Keratinocyte (primary cell): ENCODE data around the gene EML5. TPM values are rescaled to one million over a fixed set of nuclear protein-coding genes. Genes with fewer than 3 reads are reported as not detected.

Experiments used
- DNase-seq: peaks from one replicate; pipeline ENCODE4 v3.0.0-alpha.2; 2011; ENCODE audit warnings: low read depth, missing footprints, low spot score
- FAIRE-seq: peaks from 2 replicates; lab custom pipeline; 2011; peaks lifted over from hg19 to GRCh38; lab: Jason Lieb, UNC
- H2AFZ ChIP-seq: 2 replicates; pipeline ENCODE4 v1.6.0; 2012; ENCODE audit warnings: low read length, control low read depth, inconsistent platforms; ENCODE audit not compliant: control insufficient read depth
- H3K27ac ChIP-seq: 2 replicates; pipeline ENCODE4 v1.5.1; 2011; ENCODE audit warnings: low read length; ENCODE audit not compliant: control insufficient read depth, insufficient read depth
- H3K27me3 ChIP-seq: 3 replicates; pipeline ENCODE4 v1.6.0; 2011; ENCODE audit warnings: low read length; ENCODE audit not compliant: control insufficient read depth, insufficient read depth; ENCODE audit errors: extremely low read depth
- H3K36me3 ChIP-seq, 2 experiments: 2 replicates in 1 of 2; 3 replicates in 1 of 2; pipeline ENCODE4 v1.5.1; 2011; ENCODE audit warnings: low read length in 2 of 2, mild to moderate bottlenecking in 1 of 2; ENCODE audit not compliant: control insufficient read depth in 2 of 2, insufficient read depth in 2 of 2; ENCODE audit errors: extremely low read depth in 1 of 2
- H3K4me1 ChIP-seq: 3 replicates; pipeline ENCODE4 v1.5.1; 2011; ENCODE audit warnings: low read length; ENCODE audit not compliant: control insufficient read depth, insufficient read depth; ENCODE audit errors: extremely low read depth
- H3K4me2 ChIP-seq: 3 replicates; pipeline ENCODE4 v1.6.0; 2011; ENCODE audit warnings: low read depth, low read length; ENCODE audit not compliant: control insufficient read depth, insufficient read depth; ENCODE audit errors: extremely low read depth
- H3K4me3 ChIP-seq, 3 experiments: fragments of 200-600 bp in 1 of 3; sonication (generic) in 1 of 3; 2 replicates in 2 of 3; 3 replicates in 1 of 3; pipeline ENCODE4 v1.5.1; 2011 to 2016; ENCODE audit warnings: low read length in 3 of 3, mild to moderate bottlenecking in 3 of 3, control low read depth in 2 of 3, inconsistent platforms in 1 of 3, low read depth in 1 of 3, mixed read lengths in 1 of 3, mixed run types in 1 of 3, moderate library complexity in 1 of 3; ENCODE audit not compliant: control insufficient read depth in 2 of 3, insufficient read depth in 2 of 3; ENCODE audit errors: extremely low read depth in 1 of 3
- H3K79me2 ChIP-seq: 2 replicates; pipeline ENCODE4 v1.6.0; 2012; ENCODE audit warnings: low read length; ENCODE audit not compliant: control insufficient read depth, insufficient read depth
- H3K9ac ChIP-seq: 3 replicates; pipeline ENCODE4 v1.6.0; 2011; ENCODE audit warnings: low read length; ENCODE audit not compliant: control insufficient read depth, insufficient read depth; ENCODE audit errors: extremely low read depth
- H3K9me1 ChIP-seq: 3 replicates; pipeline ENCODE4 v1.6.0; 2011; ENCODE audit warnings: low read length; ENCODE audit not compliant: control insufficient read depth, insufficient read depth; ENCODE audit errors: extremely low read depth
- H3K9me3 ChIP-seq: 2 replicates; pipeline ENCODE4 v1.5.1; 2012; ENCODE audit warnings: low read depth, low read length; ENCODE audit not compliant: control insufficient read depth
- H4K20me1 ChIP-seq: 3 replicates; pipeline ENCODE4 v1.6.0; 2011; ENCODE audit warnings: low read length; ENCODE audit not compliant: control insufficient read depth, insufficient read depth; ENCODE audit errors: extremely low read depth
- EZH2 ChIP-seq: IDR thresholded peaks from one replicate; pipeline ENCODE4 v1.6.1; 2012; ENCODE audit warnings: inconsistent platforms, mild to moderate bottlenecking, low read length, moderate library complexity
- dilution Hi-C: fragments of 300-500 bp; cut with MboI; formaldehyde crosslinking; loops from one replicate; pipeline ENCODE4 v1.7.0; 2020; ENCODE audit warnings: low sequenced_read_pairs; ENCODE audit not compliant: extremely low pct_ligation_motif_present
- polyA plus RNA-seq, 5 experiments: library from polyadenylated mRNA; depleted of rRNA in 3 of 5; stranded (reverse) in 3 of 5; stranded (forward) in 1 of 5; unstranded in 1 of 5; fragments of >200 nt; gene quantifications; 1 replicate in 1 of 5; 2 replicates in 3 of 5; 3 replicates in 1 of 5; pipeline versions ENCODE4 v1.2.1 to v1.2.3, GENCODE V29; 2011 to 2012; ENCODE audit warnings: missing spikeins in 2 of 5, low read depth in 1 of 5, low replicate concordance in 1 of 5
- TF ChIP-seq, protein P1 (sequence below), 3 experiments: IDR thresholded peaks in 1 of 3; conservative IDR thresholded peaks in 1 of 3; optimal IDR thresholded peaks in 1 of 3; 2 replicates in 2 of 3; 3 replicates in 1 of 3; pipeline versions ENCODE3 to v1.5.1; 2011; ENCODE audit warnings: low read length in 3 of 3, mild to moderate bottlenecking in 3 of 3, moderate library complexity in 2 of 3, control low read depth in 1 of 3, inconsistent platforms in 1 of 3; ENCODE audit not compliant: insufficient read depth in 2 of 3; ENCODE audit errors: extremely low read depth in 1 of 3

The EML5 gene
- polyA plus RNA-seq, 1 donor (not counting 4 experiments of a cell fraction or from before 2014, with no cell fraction given): 1.4 TPM

DNA sequence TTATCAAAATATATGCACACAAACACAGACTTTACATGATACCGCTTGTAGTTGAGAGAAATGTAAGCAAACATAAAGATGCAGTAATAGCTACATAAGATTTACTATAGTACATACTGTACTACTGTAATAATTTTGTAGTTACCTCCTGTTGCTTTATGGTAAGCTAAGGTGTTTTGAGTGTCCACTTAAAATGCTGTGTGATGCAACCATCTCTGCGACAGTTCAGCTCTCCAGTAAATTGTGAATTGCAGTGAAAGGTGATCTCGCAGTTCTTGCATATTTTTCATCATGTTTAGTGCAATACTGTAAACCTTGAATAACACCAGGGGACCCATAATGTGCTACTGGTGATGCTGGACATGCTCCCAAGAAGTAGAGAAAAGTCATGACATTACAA is 208.3 kb downstream of the EML5 start:
- DNase-seq (no peak), FAIRE-seq (no peak)
- no peaks in the 10 kb centered on the region for H3K4me1 ChIP-seq
- no peaks in the 10 kb centered on the region for H3K27me3 ChIP-seq
- H3K9me3 ChIP-seq: no peaks in the 10 kb centered on the region
- H3K4me3 ChIP-seq: no peak overlapping the region
- H3K36me3 ChIP-seq: peaks cover 8% of the 10 kb centered on the region in 2 experiments
- dilution Hi-C loops: no loop called here
- no peak overlapping the region for H3K27ac ChIP-seq
- no peak overlapping the region for H3K9ac ChIP-seq
- no peak overlapping the region for H3K4me2 ChIP-seq
- H4K20me1 ChIP-seq: no peaks in the 10 kb centered on the region
- H3K79me2 ChIP-seq: no peaks in the 10 kb centered on the region
- no peaks in the 10 kb centered on the region for H3K9me1 ChIP-seq
- no peak for TF ChIP-seq EZH2
- TF ChIP-seq, protein P1, sequence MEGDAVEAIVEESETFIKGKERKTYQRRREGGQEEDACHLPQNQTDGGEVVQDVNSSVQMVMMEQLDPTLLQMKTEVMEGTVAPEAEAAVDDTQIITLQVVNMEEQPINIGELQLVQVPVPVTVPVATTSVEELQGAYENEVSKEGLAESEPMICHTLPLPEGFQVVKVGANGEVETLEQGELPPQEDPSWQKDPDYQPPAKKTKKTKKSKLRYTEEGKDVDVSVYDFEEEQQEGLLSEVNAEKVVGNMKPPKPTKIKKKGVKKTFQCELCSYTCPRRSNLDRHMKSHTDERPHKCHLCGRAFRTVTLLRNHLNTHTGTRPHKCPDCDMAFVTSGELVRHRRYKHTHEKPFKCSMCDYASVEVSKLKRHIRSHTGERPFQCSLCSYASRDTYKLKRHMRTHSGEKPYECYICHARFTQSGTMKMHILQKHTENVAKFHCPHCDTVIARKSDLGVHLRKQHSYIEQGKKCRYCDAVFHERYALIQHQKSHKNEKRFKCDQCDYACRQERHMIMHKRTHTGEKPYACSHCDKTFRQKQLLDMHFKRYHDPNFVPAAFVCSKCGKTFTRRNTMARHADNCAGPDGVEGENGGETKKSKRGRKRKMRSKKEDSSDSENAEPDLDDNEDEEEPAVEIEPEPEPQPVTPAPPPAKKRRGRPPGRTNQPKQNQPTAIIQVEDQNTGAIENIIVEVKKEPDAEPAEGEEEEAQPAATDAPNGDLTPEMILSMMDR (optimal IDR thresholded peaks at IDR 0.05 in 1 of 3, IDR thresholded peaks at IDR 0.05 in 1 of 3, conservative IDR thresholded peaks at IDR 0.05 in 1 of 3; ENCODE audit: extremely low read depth in 1 of 3, insufficient read depth in 2 of 3, low read length in 3 of 3): no peak
- no peak overlapping the region for H2AFZ ChIP-seq

DNA sequence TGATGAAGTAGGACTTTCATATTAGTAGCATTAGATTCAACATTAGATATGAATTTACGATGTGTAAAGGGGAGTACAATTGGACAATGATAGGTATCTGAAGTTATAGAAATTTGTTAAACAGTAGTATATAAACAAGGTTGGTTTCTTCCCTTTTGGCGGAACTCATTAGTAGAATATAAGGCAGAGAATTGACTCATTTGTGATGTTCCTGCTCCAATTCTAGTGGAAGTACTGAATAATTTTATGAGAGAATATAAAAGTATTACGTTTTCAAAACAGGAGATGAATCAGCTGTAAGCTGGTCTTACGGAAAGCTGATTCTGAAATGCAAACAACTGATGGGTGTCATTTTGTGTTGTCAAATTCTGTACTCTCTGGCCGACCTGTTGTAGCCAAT is 216.5 kb downstream of the EML5 start:
- no peaks in the 10 kb centered on the region for H4K20me1 ChIP-seq
- no peak overlapping the region for H3K4me3 ChIP-seq
- H3K9me1 ChIP-seq: no peaks in the 10 kb centered on the region
- H3K36me3 ChIP-seq: peaks cover 12 to 25% of the 10 kb centered on the region in 2 experiments
- TF ChIP-seq, protein P1 (optimal IDR thresholded peaks at IDR 0.05 in 1 of 3, IDR thresholded peaks at IDR 0.05 in 1 of 3, conservative IDR thresholded peaks at IDR 0.05 in 1 of 3; ENCODE audit: extremely low read depth in 1 of 3, insufficient read depth in 2 of 3, low read length in 3 of 3): no peak
- no peak for TF ChIP-seq EZH2
- H3K27me3 ChIP-seq: no peaks in the 10 kb centered on the region
- FAIRE-seq (no peak), DNase-seq (no peak)
- no peaks in the 10 kb centered on the region for H3K9me3 ChIP-seq
- H3K27ac ChIP-seq: no peak overlapping the region
- no peak overlapping the region for H3K9ac ChIP-seq
- H2AFZ ChIP-seq: no peak overlapping the region
- H3K4me1 ChIP-seq: no peaks in the 10 kb centered on the region
- H3K79me2 ChIP-seq: no peaks in the 10 kb centered on the region
- no peak overlapping the region for H3K4me2 ChIP-seq
- dilution Hi-C loops: no loop called here
